GM04504 (cell line): Measurements from ENCODE around the gene YWHAE.
"Not testable (repeated sequence)": the region's sequence is repeated elsewhere in the genome, so short reads cannot be mapped to it uniquely, and the experiment has no call there.

Experiments
- DNase-seq: peaks from one replicate; pipeline ENCODE4 v3.0.0-alpha.2; 2012; ENCODE audit warnings: low read depth

The YWHAE gene

GRCh38 chr17:1325766-1326165, 74.3 kb downstream of the YWHAE start:
- DNase-seq: no peak

DNA sequence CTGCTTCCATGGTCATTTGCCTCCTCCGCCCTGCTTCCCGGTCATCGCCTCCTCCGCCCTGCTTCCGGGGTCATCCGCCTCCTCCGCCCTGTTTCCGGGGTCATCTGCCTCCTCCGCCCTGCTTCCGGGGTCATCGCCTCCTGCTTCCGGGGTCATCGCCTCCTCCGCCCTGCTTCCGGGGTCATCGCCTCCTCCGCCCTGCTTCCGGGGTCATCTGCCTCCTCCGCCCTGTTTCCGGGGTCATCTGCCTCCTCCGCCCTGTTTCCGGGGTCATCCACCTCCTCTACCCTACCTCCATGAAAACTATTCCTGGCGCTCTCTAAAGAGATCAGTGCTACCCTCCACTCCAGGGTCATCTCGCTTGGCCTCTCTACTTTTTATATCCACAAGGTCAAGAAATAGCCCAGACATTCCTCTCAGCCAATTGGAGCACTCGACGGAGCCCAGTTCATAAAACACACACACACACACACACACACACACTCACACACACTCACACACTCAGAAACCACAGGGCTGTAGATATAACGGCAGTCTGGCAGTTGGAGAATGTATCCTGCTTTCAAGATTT, 75.7 kb downstream of the YWHAE start:
- no peak for DNase-seq

DNA sequence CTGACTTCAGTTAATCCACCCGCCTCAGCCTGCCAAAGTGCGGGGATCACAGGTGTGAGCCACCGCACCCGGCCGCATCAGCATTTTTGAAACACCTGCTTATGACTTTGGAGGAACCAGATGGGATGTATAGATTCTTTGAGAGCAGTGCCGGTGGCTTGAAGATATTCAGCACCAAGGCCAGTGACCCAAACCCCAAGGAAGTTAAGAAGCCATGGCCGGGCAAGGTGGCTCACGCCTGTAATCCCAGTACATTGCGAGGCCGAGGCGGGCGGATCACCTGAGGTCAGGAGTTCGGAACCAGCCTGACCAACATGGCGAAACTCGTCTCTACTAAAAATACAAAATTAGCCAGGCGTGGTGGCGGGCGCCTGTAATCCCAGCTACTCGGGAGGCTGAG, 76.7 kb downstream of the YWHAE start:
- no peak for DNase-seq

DNA sequence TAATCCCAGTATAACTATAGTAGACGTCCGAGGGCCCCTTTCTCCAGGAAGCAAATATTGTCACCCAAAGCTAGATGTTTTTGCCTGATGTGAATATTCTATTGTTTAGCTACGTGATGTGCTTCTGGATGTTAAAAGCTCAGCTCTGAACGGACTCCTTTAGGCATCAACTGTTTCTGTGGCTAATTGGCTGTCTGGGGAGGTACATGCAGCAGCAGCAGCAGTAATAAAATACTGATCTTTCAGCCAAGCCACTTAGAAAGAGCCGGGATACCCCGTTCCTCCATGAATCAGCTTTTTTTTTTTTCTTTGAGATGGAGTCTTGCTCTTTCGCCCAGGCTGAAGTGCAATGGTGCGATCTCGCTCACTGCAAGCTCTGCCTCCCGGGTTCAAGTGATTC, 77.5 kb downstream of the YWHAE start:
- DNase-seq: no peak

DNA sequence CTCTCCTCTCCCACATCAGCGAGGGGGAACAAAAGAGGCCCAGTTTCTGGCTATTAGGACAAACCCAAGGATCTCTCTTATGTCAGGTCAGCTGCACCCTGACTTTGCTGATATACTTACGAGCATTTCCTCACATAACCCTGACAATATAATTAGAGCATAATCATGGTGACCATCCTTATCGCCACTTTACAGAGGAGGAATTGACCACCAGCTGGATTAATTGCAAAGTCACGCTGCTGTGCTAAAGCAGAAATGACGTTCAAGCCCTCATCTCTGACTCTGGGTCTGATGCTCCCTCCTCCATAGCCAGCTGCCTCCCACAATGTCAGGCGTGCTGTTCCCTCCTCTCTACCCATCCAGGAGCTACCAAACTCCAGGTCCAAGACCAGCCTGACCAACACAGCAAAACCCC, 78.0 kb downstream of the YWHAE start:
- DNase-seq: no peak

GRCh38 chr17:1315891-1316403, 84.1 kb downstream of the YWHAE start:
- no peak for DNase-seq

- no peak for DNase-seq
These were observed 84.6 kb downstream of the YWHAE start for GRCh38 chr17:1315409-1315808.

DNA sequence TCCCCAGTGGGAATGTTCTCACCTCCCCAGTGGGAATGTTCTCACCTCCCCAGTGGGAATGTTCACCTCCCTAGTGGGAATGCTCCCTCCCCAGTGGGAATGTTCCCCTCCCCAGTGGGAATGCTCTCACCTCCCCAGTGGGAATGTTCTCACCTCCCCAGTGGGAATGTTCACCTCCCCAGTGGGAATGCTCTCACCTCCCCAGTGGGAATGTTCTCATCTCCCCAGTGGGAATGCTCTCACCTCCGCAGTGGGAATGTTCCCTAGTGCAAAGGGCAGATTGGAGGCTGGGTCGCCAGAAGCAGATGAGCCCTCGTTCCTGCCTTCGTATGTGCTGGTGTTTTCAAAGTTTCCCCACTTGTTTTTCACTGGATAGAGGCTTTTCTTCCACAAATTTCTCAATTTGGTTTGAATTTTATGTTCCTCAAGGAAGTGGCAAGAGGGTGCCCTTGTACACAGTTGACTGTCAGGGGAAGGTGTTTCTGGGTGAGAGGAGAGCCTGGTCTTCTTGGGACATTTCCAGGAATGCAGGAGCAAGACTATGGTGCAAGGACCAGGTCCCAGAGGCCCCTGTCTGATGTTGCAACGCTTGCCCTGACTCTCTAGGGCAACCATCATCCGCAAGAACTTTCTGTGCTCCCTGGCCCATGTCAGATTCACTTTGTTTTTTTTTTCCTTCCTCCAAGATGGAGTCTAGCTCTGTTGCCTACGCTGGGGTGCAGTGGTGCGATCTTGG, 86.6 kb downstream of the YWHAE start:
- DNase-seq: no peak

DNA sequence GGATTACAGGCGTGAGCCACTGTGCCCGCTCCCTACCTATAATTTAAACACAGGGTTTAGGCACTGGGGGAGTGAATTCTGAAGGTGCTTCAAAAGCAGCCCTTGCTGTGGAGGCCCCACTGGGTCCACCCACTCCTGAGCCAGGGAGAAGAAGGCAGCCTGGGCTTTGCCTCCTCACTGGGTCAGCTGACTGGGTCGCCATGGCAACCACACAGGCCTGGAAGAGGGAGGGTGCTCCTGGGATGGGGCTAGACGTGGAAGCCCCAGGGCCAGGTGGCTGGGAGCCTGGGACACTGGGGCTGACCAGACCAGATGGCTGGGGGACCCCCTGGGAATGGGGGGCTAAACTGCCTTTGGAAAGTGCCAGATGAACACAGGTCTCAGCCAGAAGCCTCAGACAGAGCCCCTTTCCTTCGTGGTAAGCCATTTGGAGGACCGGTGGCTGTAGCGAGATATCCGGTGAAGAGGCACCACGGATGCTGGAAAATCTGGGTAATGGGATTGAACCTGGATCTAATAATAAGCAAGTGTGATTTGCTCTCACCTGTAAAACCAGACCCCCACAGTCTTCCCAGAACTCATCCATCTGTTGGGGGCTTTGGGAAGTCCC, 87.7 kb downstream of the YWHAE start:
- no peak for DNase-seq

GRCh38 chr17:1307829-1308228, 92.2 kb downstream of the YWHAE start:
- DNase-seq: not testable (repeated sequence)

- DNase-seq: no peak
These were observed 95.0 kb downstream of the YWHAE start for GRCh38 chr17:1304962-1305563.

GRCh38 chr17:1304522-1304921, 95.5 kb downstream of the YWHAE start:
- no peak for DNase-seq

DNA sequence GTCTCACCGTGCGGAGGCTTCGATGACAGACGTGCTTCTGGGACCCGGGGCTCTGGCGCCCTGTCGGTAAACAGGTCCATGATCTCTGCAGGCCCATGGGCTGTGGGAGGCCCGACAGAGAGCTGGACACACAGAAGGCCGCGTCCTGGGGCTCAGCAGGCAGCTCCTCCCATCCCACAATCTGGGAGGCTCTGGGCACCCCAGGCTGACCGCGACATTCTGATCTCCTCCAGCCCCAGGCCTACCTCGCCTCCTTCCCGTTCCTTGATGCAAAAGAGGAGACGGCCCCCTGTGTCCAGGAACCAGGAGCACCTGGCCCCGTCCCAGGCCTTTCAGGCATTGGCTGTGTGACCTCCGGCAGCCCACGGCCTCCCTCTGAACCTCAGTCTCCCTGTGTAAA, 97.3 kb downstream of the YWHAE start:
- DNase-seq: no peak

DNA sequence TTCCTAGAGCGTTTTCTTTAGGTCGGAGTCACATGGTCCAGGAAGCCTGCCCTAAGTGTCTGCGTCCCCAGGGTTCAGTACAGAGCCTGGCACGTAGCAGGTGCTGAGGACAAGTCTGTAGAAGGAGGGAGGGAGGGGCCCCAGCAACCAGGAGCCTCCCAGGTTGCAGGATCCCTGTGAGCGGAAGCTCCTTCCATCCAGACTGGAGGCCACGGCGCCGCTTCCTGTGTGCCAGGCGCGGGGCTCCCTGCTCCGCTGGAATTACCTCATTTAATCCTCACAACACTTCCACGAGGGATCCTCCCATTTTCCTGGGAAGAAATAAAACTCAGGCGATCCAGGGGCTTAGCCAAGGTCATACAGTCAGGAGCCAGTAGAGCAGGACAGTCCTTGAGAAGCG, 98.5 kb downstream of the YWHAE start:
- DNase-seq: no peak

DNA sequence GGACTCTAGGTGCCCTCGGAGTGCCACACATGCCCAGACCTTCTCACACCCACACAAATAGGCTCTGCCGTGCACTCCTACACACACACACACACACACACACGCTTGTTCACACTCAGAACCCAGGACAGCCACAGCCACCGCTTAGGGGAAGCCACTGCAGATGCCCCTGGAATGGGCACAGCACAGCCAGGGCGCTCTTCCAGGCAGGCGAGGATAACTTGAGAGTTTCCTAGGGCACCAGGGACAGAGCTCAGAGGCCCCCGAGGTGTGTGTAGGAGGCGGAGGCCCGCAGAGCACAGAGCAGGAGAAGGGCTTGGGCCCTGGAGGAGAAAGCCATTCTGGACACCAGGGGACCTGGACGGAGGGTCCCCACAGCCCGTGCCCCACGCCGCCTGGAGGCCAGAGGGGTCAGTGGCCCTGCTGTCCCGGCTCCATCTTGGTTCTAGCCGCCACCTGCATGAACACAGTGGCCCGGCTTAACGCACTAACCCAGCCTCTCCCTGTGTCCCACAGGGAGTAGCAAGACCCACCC, 99.6 kb downstream of the YWHAE start:
- no peak for DNase-seq

DNA sequence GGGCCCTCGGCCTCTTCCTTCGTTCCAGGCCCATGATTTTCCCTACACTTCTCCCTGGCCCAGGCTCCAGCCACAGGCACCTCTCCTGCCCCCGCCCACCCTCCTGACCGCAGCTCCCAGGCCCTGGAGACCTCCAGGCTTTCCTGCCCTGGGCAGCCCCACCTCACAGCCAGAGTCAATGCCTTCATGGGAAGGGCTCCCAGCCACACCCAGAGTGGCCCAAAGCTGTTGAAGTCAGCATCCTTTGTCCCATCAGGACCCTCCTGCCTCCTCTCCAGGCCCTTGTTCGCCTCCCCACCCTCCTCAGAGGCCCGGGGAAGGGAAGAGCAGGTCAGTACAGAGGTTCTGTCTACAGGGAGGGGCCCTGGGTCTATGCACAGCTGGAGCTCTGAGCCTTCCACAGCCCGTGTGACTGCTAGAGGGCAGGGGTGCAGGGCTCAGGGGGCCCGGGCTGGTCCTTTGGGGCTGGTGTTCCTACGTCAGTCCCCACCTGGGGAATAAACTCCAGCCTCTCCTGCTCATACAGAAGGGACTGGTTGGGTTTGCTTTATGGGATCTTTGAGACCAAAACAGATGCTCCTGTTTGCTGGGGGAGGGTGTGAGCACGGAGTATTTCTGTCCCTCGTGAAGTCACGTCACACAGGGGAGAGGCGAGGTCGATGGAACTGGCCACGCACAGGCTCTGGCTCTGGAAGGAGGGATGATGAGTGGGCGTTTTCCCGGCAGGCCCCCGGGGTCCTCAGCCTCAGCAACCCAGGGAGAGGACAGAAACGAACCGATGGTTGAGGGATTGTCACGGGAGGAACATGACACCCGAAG, 100.3 kb downstream of the YWHAE start:
- no peak for DNase-seq

DNA sequence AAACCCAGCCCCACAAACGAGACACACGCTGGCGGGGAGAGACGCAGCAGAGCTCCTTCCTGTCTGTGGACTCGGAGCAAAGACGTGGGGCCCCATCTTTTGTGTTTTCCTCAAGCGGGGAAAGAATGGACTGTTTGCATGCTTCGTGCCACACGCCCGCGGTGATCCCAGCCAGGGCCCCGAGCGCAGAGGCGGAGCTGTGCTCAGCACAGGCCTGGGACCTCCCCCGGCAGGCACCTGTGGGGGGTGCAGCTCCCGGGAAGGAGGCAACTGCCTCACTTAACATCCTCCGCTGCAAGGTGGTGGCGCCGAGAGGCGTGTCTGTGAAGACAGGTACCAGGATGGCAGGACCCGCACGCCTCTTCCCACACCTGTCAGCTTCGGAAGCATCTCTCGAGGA, 101.4 kb downstream of the YWHAE start:
- no peak for DNase-seq
